Measurements from ENCODE around the gene RTN4IP1.

- TF ChIP-seq CTCF (IDR thresholded peaks at IDR 0.05) (no peak), POLR2A (IDR thresholded peaks at IDR 0.05) (no peak), POLR2AphosphoS5 (IDR thresholded peaks at IDR 0.05) (no peak), EP300 (IDR thresholded peaks at IDR 0.05) (no peak)
These were observed 15.1 kb downstream of the RTN4IP1 start for GRCh38 chr6:106614166-106614565.

Data from upper lobe of left lung (tissue), 4 donors.